Endothelial cell of umbilical vein (primary cell): ENCODE results near the gene HDHD3.

Experiments used
- EZH2 ChIP-seq: IDR thresholded peaks from 2 replicates; pipeline ENCODE4 v1.6.1; 2012; ENCODE audit warnings: borderline replicate concordance, low read depth, mild to moderate bottlenecking, moderate library complexity, low read length, inconsistent platforms; ENCODE audit not compliant: severe bottlenecking
- FOS ChIP-seq: IDR thresholded peaks from 2 replicates; pipeline ENCODE4 v1.6.1; 2011; ENCODE audit warnings: mild to moderate bottlenecking, low read length, moderate library complexity, borderline replicate concordance; ENCODE audit not compliant: insufficient read depth
- GATA2 ChIP-seq: IDR thresholded peaks from 2 replicates; pipeline ENCODE4 v1.7.0; 2011; ENCODE audit warnings: low read depth, mild to moderate bottlenecking, moderate library complexity, mixed read lengths, low read length; ENCODE audit not compliant: insufficient read length, insufficient read depth
- POLR2A ChIP-seq: IDR thresholded peaks from 2 replicates; pipeline ENCODE4 v1.6.1; 2012; ENCODE audit warnings: low read depth, mild to moderate bottlenecking, control low read depth, low read length
- POLR2AphosphoS5 ChIP-seq: IDR thresholded peaks from 2 replicates; pipeline ENCODE4 v1.6.1; 2012; ENCODE audit warnings: low read depth, mild to moderate bottlenecking, control low read depth, low read length, moderate library complexity; ENCODE audit not compliant: insufficient read depth
- TF ChIP-seq, protein P1 (sequence below), 2 donors: IDR thresholded peaks; 1 replicate in 1 of 2; 2 replicates in 1 of 2; pipeline ENCODE4 v1.5.1; 2011; ENCODE audit warnings: low read length in 2 of 2, mild to moderate bottlenecking in 2 of 2, moderate library complexity in 2 of 2, control low read depth in 1 of 2, inconsistent platforms in 1 of 2, low read depth in 1 of 2; ENCODE audit not compliant: insufficient read depth in 1 of 2; ENCODE audit errors: extremely low read depth in 1 of 2
- TF ChIP-seq, protein P2 (sequence below): IDR thresholded peaks from 2 replicates; pipeline ENCODE4 v1.6.1; 2011; ENCODE audit not compliant: insufficient read depth, insufficient read length

DNA sequence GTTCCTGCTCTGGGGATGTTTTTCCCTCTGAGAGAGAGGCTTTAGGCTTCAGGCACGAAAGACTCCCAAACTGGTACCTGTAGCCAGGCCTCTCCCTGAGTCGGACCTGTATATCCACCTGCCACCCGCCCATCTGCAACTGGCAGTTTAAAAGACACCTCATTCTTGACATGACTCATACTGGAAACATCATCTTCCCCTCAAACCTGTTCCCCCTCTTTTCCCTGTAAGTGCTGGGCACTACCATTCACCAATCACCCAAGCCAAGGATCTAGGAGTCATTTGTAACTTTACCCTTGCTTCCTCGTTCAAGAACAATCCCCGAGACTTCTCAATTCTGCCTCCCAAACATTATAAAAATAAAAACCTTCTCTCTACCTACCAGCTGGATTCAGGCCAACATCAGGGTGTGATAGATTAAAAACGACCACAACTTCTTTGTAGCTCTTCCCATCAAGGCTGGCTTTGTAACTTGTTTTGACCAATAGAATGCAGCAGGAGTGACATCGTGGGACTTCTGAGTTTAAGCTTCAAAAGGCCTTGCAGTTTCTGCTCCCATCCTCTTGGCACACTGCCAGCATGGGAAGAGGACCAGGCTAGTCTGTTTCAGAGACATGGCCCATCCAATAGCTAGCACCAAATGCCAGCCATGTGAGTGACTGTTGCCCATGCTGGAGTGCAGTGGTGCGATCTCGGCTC, 34.9 kb downstream of the HDHD3 start:
- TF ChIP-seq POLR2A, result no peak
- TF ChIP-seq, protein P1, sequence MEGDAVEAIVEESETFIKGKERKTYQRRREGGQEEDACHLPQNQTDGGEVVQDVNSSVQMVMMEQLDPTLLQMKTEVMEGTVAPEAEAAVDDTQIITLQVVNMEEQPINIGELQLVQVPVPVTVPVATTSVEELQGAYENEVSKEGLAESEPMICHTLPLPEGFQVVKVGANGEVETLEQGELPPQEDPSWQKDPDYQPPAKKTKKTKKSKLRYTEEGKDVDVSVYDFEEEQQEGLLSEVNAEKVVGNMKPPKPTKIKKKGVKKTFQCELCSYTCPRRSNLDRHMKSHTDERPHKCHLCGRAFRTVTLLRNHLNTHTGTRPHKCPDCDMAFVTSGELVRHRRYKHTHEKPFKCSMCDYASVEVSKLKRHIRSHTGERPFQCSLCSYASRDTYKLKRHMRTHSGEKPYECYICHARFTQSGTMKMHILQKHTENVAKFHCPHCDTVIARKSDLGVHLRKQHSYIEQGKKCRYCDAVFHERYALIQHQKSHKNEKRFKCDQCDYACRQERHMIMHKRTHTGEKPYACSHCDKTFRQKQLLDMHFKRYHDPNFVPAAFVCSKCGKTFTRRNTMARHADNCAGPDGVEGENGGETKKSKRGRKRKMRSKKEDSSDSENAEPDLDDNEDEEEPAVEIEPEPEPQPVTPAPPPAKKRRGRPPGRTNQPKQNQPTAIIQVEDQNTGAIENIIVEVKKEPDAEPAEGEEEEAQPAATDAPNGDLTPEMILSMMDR (IDR thresholded peaks at IDR 0.05; ENCODE audit: extremely low read depth in 1 of 2, insufficient read depth in 1 of 2, low read depth in 1 of 2, low read length in 2 of 2), result no peak
- TF ChIP-seq GATA2, result no peak
- no peak for TF ChIP-seq FOS
- TF ChIP-seq, protein P2, sequence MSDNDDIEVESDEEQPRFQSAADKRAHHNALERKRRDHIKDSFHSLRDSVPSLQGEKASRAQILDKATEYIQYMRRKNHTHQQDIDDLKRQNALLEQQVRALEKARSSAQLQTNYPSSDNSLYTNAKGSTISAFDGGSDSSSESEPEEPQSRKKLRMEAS, result no peak
- TF ChIP-seq POLR2AphosphoS5, result no peak
- TF ChIP-seq EZH2, result no peak
